GM12874 (cell line): ENCODE results near the gene RPS8.

Experiments used
- TF ChIP-seq, protein P1 (sequence below): IDR thresholded peaks from 2 replicates; pipeline ENCODE4 v1.5.1; 2011; ENCODE audit warnings: low read depth, mild to moderate bottlenecking, control low read depth, low read length, moderate library complexity; ENCODE audit not compliant: insufficient read depth

RPS8 gene

DNA sequence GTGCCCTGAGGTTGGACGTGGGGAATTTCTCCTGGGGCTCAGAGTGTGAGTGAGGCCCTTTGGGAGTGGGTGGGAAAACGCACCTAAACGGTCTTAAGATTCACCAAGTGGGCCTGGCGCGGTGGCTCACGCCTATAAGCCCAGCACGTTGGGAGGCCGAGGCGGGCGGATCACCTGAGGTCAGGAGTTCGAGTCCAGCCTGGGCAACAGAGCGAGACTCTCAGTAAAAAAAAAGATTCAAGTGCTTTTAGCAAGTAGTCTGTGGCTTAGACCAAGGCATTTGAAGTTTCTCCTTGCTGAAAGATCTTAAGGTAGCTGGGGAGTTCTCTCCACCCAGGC, 1.4 kb downstream of the RPS8 start:
- TF ChIP-seq, protein P1, sequence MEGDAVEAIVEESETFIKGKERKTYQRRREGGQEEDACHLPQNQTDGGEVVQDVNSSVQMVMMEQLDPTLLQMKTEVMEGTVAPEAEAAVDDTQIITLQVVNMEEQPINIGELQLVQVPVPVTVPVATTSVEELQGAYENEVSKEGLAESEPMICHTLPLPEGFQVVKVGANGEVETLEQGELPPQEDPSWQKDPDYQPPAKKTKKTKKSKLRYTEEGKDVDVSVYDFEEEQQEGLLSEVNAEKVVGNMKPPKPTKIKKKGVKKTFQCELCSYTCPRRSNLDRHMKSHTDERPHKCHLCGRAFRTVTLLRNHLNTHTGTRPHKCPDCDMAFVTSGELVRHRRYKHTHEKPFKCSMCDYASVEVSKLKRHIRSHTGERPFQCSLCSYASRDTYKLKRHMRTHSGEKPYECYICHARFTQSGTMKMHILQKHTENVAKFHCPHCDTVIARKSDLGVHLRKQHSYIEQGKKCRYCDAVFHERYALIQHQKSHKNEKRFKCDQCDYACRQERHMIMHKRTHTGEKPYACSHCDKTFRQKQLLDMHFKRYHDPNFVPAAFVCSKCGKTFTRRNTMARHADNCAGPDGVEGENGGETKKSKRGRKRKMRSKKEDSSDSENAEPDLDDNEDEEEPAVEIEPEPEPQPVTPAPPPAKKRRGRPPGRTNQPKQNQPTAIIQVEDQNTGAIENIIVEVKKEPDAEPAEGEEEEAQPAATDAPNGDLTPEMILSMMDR: no peak

DNA sequence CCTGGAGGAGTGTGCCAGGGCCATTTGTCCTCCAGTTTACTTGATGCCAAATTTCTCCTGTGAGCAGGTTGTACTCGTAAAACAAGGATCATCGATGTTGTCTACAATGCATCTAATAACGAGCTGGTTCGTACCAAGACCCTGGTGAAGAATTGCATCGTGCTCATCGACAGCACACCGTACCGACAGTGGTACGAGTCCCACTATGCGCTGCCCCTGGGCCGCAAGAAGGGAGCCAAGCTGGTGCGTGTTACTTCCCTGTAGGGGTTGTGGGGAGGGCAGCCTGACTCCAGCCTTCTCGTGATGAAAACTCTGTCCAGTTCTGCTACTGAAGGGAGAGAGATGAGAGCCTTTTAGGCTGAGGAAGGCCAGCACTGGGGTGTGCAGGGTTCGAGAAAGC, 2.2 kb downstream of the RPS8 start:
- TF ChIP-seq, protein P1: no peak

DNA sequence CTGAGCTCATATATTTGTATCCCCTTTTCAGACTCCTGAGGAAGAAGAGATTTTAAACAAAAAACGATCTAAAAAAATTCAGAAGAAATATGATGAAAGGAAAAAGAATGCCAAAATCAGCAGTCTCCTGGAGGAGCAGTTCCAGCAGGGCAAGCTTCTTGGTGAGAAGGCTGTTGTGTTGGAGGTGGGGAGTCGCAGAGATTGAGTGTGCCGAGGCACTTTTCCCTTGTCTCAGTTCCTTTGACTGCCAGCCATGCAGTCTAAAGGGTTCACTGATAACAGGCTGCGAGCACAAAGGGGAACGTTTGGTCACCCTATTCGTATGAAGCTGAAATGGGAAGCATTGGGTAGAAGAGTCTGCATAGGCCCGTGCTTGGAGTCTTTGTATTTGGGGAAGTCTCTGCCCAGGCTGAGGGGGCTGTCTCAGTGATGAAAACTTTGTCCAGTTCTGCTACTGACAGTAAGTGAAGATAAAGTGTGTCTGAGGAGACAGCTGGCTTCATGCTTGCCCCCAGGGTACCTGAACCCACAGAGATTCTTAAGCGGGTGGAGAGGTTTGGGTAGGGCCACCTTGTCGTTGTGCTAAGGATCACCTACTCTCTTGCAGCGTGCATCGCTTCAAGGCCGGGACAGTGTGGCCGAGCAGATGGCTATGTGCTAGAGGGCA, 2.8 kb downstream of the RPS8 start:
- TF ChIP-seq, protein P1: no peak

DNA sequence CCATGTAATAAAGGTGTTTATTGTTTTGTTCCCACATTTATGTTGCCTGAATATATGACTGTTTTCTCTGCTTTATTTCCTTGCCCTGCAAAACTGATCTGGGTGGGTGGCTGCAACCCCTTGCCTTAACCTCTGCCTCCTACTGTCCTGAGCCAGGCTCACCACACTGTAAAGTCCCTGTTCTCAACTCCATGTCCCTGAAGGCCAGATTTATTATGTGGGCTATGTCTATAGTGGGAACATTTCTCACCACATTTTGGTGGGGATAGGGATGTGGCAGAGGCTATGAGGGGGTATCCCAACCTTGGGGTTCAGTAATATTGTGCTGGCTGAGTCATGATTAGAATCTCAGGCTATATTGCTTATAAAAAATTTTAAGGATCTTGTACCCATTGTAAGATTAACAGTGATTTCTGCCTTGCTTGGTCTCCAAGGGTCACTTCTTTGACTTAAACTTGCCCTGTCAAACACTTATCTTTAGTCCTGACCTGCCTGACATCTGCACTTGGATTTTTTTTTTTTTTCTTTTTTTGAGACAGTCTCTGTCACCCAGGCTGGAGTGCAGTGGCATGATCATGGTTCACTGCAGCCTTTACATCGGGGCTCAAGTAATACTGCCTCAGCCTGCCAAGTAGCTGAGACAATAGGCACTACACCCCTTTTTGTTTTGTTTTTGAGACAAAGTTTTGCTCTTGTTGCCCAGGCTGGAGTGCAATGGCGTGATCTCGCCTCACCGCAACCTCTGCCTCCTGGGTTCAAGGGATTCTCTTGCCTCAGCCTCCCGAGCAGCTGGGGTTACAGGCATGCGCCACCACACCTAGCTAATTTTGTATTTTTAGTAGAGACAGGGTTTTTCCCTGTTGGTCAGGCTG, 3.6 kb downstream of the RPS8 start:
- TF ChIP-seq, protein P1: no peak

DNA sequence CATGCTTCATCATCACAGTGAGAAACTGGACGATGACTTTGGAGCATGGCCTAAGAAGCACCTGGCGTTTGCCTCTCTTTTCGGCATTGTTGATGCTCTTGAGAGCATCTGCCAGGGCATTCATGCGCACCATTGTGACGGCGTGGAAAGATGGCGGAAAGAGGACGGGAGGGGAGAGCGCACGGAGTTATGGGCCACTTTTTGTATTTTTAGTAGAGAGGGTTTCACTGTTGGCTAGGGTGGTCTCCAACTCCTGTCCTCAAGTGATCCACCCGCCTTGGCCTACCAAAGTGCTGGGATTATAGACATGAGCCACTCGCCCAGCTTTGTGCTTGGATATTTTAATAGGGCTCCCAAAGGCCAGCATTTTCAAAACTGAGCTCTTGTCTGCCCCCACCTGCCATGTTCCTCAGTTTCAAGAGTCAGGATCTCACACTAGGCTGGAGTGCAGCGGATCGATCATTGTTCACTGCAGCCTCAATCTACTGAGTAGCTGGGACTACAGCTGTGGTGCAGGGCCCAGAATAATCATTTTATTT, 5.3 kb downstream of the RPS8 start:
- TF ChIP-seq, protein P1: no peak

DNA sequence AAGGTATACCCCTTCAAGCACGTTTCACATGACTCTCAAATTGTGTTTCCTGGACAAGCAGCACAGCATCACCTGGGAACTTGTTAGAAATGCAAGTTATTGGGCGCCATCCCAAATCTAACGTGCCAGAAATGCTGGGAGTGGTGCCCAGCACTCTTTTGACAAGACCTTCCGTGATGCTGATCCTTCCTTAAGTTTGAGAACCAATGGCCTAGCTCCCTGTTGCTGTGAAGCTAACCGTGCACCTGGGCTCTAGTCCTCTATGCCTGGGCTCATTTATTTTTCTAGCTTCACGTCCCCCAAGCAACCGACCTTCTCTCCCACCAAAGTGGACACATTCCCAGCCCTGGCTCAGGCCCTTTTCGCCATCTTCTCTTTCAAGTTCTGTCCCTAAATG, 8.4 kb downstream of the RPS8 start:
- TF ChIP-seq, protein P1: no peak
